Endothelial cell of umbilical vein (primary cell): ENCODE data around the gene TCF20.

ENCODE experiments used
- CTCF ChIP-seq, 2 donors: IDR thresholded peaks; 1 replicate in 1 of 2; 2 replicates in 1 of 2; pipeline ENCODE4 v1.5.1; 2011; ENCODE audit warnings: low read length in 2 of 2, mild to moderate bottlenecking in 2 of 2, moderate library complexity in 2 of 2, control low read depth in 1 of 2, inconsistent platforms in 1 of 2, low read depth in 1 of 2; ENCODE audit not compliant: insufficient read depth in 1 of 2; ENCODE audit errors: extremely low read depth in 1 of 2
- EZH2 ChIP-seq: IDR thresholded peaks from 2 replicates; pipeline ENCODE4 v1.6.1; 2012; ENCODE audit warnings: borderline replicate concordance, low read depth, mild to moderate bottlenecking, moderate library complexity, low read length, inconsistent platforms; ENCODE audit not compliant: severe bottlenecking
- JUN ChIP-seq: IDR thresholded peaks from 2 replicates; pipeline ENCODE4 v1.6.1; 2011; ENCODE audit warnings: borderline replicate concordance, low read depth; ENCODE audit not compliant: insufficient read length, insufficient read depth
- MAX ChIP-seq: IDR thresholded peaks from 2 replicates; pipeline ENCODE4 v1.6.1; 2011; ENCODE audit not compliant: insufficient read depth, insufficient read length
- MYC ChIP-seq: IDR thresholded peaks from one replicate; pipeline ENCODE4 v1.6.1; 2011; ENCODE audit warnings: mild to moderate bottlenecking, low read depth, low read length
- POLR2A ChIP-seq: IDR thresholded peaks from 2 replicates; pipeline ENCODE4 v1.6.1; 2012; ENCODE audit warnings: low read depth, mild to moderate bottlenecking, control low read depth, low read length
- POLR2AphosphoS5 ChIP-seq: IDR thresholded peaks from 2 replicates; pipeline ENCODE4 v1.6.1; 2012; ENCODE audit warnings: low read depth, mild to moderate bottlenecking, control low read depth, low read length, moderate library complexity; ENCODE audit not compliant: insufficient read depth

GRCh38 chr22:42282943-42283277 is 12.5 kb upstream of the TCF20 start:
- TF ChIP-seq POLR2AphosphoS5 (no peak), EZH2 (no peak), CTCF (IDR thresholded peaks at IDR 0.05; ENCODE audit: extremely low read depth in 1 of 2, insufficient read depth in 1 of 2, low read depth in 1 of 2, low read length in 2 of 2) (no peak), POLR2A (no peak), MYC (no peak), MAX (no peak), JUN (no peak)
